ENCODE data around the gene OR2AK2.

DNA sequence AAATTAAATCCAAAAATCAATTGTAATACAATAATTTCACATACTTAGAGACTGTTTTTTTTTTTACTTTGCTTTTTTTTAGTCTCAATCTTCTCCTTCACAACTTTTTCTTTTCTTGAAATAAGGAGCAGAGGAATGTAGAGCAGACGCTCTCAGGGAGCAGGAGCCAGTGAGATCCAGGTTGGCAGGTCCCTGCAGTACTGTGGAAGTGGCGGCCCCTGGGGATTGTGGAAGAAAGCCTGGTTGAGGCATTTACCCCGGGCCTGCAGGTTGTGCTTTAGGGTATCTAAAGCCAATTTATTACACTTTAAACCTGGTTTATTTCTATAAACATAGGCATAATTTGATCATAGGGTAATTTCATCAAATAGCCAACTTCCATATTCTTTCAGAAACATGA lies 41.1 kb upstream of the OR2AK2 start:
- no peak for TF ChIP-seq POLR2AphosphoS5 (IDR thresholded peaks at IDR 0.05)
- no peak for TF ChIP-seq CTCF (IDR thresholded peaks at IDR 0.05; ENCODE audit: poor library complexity, severe bottlenecking)
- no peak for TF ChIP-seq EP300 (conservative IDR thresholded peaks at IDR 0.05; ENCODE audit: poor library complexity, severe bottlenecking)
- TF ChIP-seq SMC3 (conservative IDR thresholded peaks at IDR 0.05; ENCODE audit: poor library complexity), result no peak
- TF ChIP-seq EZH2 (IDR thresholded peaks at IDR 0.05; ENCODE audit: borderline replicate concordance, insufficient read depth, low read length, poor library complexity, severe bottlenecking), result no peak
- no peak for TF ChIP-seq MXI1 (conservative IDR thresholded peaks at IDR 0.05; ENCODE audit: poor library complexity, severe bottlenecking)

Measured in neural cell (in vitro differentiated cells).